Measurements from ENCODE around the gene MPL.

- TF ChIP-seq ZNF274 (IDR thresholded peaks at IDR 0.05; ENCODE audit: low read depth, low read length) (no peak), CTCF (IDR thresholded peaks at IDR 0.05 in 2 of 3, conservative IDR thresholded peaks at IDR 0.05 in 1 of 3; ENCODE audit: borderline replicate concordance in 1 of 3, insufficient read depth in 1 of 3, low read depth in 2 of 3, low read length in 2 of 3) (no peak), ZBTB33 (IDR thresholded peaks at IDR 0.05; ENCODE audit: extremely low read depth, insufficient replicate concordance, low read length) (no peak), MAX (IDR thresholded peaks at IDR 0.05) (no peak), EZH2 (IDR thresholded peaks at IDR 0.05) (no peak)
Observed at GRCh38 chr1:43329995-43330751, 7.4 kb upstream of the MPL start.
